Prostate gland (tissue), 2 donors: Measurements from ENCODE around the gene ZBTB1.

ENCODE experiments used
- POLR2A ChIP-seq: fragments of 450-650 bp; IDR thresholded peaks from one replicate; pipeline ENCODE4 v1.6.1; 2016; ENCODE audit warnings: antibody characterized with exemption, mild to moderate bottlenecking
- TF ChIP-seq, protein P1 (sequence below), 4 experiments: fragments of 200-600 bp in 2 of 4; fragments of 450-650 bp in 2 of 4; sonication (generic) in 2 of 4; IDR thresholded peaks; 1 replicate in 3 of 4; 2 replicates in 1 of 4; pipeline ENCODE4 v1.5.1; 2016 to 2019; ENCODE audit warnings: antibody characterized with exemption in 4 of 4, mild to moderate bottlenecking in 2 of 4, moderate library complexity in 2 of 4

DNA sequence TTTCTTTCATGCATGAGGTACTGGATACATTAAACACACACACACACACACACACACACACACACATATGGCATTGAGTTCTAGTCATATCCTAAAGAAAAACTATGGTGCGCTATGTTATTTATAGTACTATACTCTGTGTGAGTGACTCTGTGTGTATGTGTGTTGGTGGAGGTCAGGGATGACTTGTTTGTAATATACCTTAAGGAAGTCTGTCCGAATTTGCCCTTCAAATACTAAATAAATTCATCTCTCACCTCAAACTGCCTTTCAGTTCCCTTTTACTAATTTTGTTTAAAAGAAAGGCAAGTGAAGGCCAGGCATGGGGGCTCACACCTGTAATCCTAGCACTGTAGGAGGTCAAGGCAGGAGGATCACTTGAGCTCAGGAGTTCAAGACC lies 41.4 kb upstream of the ZBTB1 start:
- TF ChIP-seq, protein P1, sequence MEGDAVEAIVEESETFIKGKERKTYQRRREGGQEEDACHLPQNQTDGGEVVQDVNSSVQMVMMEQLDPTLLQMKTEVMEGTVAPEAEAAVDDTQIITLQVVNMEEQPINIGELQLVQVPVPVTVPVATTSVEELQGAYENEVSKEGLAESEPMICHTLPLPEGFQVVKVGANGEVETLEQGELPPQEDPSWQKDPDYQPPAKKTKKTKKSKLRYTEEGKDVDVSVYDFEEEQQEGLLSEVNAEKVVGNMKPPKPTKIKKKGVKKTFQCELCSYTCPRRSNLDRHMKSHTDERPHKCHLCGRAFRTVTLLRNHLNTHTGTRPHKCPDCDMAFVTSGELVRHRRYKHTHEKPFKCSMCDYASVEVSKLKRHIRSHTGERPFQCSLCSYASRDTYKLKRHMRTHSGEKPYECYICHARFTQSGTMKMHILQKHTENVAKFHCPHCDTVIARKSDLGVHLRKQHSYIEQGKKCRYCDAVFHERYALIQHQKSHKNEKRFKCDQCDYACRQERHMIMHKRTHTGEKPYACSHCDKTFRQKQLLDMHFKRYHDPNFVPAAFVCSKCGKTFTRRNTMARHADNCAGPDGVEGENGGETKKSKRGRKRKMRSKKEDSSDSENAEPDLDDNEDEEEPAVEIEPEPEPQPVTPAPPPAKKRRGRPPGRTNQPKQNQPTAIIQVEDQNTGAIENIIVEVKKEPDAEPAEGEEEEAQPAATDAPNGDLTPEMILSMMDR (IDR thresholded peaks at IDR 0.05) = no peak
- TF ChIP-seq POLR2A = no peak
